GM19035 (cell line): ENCODE measurements around the gene ZPBP.
A peak's percentile ranks its signal among the peaks of the same experiment; 100 is the strongest.

ENCODE experiments used
- ATAC-seq: cut with Tn5 transposase; IDR thresholded peaks from one replicate; pipeline ENCODE4 v1.9.1; 2021; ENCODE audit not compliant: unreplicated experiment

Gene ZPBP, protein sequence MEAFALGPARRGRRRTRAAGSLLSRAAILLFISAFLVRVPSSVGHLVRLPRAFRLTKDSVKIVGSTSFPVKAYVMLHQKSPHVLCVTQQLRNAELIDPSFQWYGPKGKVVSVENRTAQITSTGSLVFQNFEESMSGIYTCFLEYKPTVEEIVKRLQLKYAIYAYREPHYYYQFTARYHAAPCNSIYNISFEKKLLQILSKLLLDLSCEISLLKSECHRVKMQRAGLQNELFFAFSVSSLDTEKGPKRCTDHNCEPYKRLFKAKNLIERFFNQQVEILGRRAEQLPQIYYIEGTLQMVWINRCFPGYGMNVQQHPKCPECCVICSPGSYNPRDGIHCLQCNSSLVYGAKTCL

DNA sequence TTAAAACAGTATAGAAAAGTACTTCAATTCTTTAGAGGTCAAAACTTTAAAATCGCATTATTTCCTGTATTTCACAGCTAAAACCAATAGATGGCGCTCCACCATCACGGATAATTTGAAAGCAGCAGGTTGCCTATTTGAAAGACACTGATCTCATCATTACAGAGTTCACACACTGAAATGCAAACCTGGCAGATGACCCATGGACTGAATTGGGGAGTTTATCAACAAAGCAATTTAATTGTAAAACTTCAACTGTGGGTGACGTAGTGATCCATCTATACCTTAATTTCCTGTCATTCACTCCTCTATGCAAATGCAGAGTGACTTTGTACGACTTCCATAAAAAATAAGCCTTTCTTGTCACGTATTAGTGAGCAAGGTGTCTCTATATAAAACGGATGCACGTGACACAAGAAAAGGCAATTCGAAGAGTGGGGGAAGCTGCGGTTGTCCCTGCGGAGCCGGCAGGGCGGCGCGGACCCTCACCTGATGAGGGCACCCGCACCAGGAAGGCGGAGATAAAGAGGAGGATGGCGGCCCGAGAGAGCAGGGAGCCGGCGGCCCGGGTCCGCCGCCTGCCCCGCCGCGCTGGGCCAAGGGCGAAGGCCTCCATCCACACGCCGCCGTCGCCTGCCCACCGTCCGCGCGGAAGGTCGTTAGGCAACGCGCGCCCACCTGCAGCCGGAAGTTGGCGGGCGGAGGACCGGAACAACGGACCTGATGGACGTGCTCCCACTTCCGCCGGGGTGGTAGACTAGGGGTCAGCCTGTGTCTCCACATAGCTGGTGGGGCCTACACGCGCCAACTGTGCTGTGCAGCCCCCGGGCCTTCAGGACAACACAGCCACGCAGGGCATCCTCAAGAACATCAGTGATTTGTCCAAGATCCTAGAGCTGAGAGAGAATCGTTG, at the start of gene ZPBP:
Gene ZPBP (minus strand): TSS at position 668 of the 913 bp plus-strand sequence. CDS start 52 bp downstream, at position 616.
- peak; percentile 82 for ATAC-seq

- ATAC-seq: peak; percentile 46
Observed at GRCh38 chr7:50142425-50143017, 49.5 kb upstream of the ZPBP start.

DNA sequence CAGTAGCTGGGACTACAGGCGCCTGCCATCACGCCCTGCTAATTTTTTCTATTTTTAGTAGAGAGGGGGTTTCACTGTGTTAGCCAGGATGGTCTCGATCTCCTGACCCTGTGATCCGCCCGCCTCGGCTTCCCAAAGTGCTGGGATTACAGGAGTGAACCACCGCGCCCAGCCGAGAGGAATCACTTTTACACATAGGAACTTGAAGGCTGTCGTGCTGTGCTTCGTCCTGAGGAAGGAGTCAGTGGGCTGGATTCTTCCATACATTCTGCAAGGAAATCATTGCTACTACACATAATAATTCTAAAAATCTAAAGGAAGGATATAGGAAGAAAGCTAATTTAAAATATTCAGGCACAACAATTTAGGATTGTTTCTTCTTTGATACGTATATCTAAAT, 48.8 kb upstream of the ZPBP start:
- no peak for ATAC-seq

DNA sequence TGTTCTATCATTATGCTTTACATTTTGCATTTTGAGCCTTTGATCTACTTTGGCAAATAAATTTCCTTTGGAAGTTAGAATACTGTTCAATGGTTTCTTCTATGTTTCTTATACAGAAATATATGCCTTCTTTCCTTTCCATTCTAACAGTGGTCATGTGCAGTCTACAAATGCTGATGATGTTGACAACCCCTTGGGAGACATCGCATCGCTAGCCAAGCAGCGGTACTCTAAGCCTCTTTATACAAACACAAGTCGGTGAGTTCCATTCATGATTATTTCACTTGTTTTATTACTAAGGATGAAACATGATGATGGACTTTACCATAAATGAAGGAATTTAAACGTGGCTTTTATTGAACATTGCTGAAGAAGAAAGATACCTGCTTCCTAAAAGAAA, 48.1 kb upstream of the ZPBP start:
- ATAC-seq: no peak

- no peak for ATAC-seq
Observed at GRCh38 chr7:50140688-50141087, 47.6 kb upstream of the ZPBP start.

- no peak for ATAC-seq
Observed at GRCh38 chr7:50138101-50138500, 45.1 kb upstream of the ZPBP start.

DNA sequence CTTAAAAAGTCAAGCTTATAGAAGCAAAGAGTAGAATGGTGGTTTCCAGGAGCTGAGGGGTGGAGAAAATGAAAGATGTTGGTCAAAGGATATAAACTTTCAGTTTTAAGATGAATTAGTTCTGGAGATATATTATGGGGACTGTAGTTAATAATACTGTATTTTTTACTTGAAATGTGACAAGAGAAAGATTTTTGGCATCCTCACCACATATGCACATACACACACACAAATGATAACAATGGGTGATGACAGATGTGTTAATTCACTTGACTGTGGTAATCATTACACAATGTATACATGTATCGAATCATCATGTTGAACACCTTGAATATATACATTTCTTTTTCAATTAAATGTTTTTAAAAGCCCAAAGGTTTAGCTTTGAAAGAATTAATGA, 32.7 kb upstream of the ZPBP start:
- ATAC-seq: no peak

- peak; percentile 82 for ATAC-seq
Observed at GRCh38 chr7:50121286-50121685, 28.2 kb upstream of the ZPBP start.

DNA sequence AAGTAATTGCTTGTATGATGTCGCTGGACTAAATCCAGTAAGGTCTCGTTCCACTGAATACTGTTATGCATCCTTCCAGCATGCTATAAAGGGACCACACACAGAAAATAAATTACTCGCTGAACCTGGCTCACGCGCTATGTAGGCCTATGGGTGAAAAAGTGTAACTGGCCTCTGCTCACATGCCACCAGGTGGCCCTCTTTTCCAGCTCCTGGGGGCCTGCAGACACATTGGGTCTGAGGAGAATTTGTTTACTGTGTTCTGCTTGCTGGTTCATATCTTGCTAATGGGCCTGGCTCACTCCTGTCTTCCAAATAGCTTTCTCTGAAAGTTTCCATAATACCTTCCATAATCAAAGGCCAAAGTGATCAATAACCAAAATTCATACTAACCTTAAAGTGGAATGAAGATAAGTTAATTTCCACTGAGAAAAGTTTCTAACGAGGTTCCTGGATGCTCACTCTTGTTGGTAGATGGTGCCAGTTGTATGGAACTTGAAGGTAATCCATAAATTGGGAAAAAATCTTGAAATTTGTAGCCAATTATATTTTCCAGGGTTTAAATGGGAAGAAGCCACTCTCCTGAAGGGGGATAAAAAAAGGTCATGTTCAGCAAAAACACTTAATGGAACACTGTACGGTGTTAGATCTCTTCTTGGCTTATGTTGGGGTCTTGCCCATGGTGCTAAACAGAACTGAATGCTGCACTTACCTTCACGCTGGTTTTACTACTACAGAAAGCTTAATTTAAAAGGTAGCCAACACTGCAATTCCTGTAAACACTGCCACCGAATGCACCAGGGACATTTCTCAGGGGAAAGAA, 27.0 kb upstream of the ZPBP start:
- ATAC-seq: peak; percentile 74

DNA sequence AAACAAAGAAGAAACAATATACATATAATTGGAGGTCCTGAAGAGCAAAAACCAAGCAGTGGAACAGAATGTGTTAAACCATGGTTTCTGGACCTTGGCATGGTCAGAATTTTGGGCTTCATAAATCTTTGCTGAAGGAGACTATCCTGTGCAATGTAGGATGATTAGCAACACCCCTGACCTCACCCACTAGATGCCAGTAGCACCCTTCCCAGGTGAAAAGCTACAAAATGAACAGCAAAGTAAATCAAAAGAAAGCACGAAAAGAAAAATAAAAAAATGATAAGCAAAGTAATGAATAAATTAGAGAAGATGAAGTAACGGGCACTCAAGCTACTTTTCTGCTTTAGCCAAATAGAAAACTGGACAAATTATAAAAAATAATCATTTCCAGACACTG, 19.2 kb upstream of the ZPBP start:
- no peak for ATAC-seq

DNA sequence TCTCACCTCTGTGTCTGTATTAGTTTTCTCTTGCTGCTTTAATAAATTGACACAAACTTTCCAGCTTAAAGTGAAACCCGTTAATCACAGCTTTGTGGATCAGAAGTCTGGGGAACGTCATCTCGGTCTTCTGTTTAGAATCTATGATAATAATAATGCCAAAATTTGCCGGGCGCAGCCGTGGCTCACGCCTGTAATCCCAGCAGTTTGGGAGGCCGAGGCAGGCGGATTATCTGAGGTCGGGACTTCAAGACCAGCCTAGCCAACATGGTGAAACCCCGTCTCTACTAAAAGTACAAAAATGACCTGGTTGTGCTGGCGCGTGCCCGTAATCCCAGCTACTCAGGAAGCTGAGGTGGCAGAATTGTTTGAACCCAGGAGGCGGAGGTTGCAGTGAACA, 8.8 kb upstream of the ZPBP start:
- ATAC-seq: no peak

DNA sequence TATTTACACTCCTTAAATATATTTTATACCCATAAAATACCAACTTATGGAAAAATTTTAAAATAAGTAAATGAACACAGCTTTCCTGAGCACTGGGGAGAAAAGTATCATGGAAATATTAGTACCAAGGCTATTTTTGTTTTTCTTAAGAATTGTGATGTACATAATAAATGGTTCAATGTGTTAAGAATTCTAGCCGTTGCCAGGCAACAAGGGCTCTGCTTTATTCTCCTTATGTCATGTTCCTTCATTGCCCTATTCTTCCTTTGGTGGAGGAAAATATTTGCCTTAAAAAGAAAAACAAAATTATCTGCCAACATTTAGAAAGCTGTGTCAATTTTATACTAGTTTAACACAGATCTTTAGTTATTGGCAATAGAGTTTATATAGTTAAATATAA, 2.6 kb upstream of the ZPBP start:
- ATAC-seq: no peak

DNA sequence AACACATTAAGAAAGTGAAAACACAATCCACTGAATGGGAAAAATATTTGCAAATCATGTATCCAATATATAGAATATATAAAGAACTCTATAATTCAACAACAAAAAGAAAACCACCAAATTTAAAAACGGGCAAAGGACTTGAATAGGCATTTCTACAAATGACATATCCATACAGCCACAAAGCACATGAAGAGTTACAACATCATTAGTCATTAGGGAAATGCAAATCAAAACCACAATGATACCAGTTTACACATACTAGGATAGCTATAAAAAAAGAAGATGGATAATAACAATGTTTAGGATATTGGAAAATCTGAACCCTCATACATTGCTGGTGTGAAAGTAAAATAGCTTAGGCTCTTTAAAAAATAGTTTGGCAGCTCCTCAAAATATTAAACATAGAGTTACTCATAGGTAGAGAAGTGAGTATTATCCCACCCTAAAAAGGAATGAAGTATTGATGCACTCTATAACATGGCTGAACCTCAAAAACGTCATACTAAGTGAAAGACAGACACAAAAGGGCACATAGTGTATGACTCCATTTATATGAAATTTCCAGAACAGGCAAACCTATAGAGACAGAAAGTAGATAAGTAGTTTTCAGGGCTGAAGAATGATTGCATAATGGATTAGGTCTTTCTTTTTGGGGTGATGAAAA, 4.5 kb downstream of the ZPBP start:
- no peak for ATAC-seq

DNA sequence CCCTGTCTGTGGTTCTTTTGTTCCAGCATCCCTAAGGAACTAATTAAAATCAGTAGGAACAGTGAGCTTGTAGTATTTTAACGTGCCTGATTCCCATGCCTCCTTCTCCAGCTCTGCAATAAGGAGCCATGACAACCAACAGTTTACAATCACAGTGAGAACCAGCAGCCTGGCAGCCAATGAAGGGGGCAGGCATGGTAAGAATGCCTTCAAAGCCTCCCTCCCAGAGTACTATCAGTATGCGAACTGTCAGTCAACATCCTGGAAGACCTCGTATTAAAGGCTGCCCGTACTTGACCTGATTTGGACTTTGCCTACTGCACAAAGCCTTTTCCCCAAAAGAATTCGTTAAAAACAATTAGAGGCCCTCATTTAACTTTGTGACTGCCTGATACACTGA, 7.7 kb downstream of the ZPBP start:
- ATAC-seq: no peak

GRCh38 chr7:50073093-50073492, 20.0 kb downstream of the ZPBP start:
- ATAC-seq: no peak

DNA sequence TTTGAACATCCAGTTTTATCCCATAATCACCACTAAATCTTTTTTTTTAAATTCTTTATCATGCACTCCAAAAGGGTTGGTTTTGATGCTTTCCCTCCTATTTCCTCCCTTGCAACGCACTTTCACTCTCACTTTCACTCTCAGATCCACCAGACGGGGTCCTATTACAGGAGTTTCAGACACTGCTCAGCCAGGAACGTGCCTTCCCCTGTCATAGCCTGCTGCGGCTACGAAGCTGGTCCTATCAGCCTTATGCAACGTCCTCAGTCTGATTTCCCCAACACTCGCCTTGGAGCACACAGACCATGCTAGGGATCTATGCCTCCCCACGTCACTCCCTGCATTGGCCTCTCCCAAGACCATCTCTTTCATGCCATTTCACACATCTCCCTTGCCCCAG, 23.4 kb downstream of the ZPBP start:
- ATAC-seq: peak; percentile 67

- ATAC-seq: peak; percentile 75
Observed at GRCh38 chr7:50068850-50069551, 24.0 kb downstream of the ZPBP start.

DNA sequence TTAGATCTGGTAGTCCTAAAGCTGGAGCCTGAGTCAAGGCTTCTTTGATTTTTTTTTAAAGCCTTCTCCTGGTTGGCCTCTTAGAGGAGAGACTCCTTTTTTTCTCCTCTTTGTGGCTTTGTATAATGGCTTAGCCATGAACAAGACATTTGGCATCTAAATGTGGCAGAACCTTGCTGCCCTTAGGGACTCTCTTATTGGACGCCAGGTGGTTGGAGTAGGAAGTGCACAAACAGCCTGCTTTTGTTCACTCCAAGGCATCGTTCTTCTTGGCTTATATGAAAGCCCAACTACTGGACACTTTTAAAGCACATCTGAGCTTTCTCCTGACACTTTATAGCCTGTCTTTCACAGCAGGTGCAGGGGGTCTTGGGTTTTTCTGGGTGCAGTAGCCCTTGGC, 25.0 kb downstream of the ZPBP start:
- peak; percentile 39 for ATAC-seq

DNA sequence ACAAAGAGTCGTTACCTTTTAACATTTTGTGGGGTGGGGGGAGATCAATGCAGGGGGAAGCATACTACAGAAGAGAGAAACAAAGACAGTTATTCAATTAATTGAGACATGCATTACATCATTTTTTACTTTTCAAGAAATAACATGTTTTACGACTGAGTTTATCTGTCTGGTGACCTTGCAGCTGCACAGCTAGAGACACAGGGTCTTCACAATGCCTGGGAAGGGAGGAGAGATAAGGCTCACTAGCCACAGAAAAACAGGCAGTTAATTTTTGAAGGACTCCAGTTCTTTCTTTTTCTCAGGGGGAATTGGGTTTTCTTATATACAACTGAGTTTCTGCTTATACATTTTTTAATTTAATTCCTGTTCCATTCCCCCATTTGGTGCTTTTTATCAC, 30.1 kb downstream of the ZPBP start:
- no peak for ATAC-seq

- no peak for ATAC-seq
Observed at GRCh38 chr7:50056131-50056530, 36.9 kb downstream of the ZPBP start.
